ENCODE results near the gene GPC2.

GPC2 gene

GRCh38 chr7:100141555-100141949, 35.6 kb downstream of the GPC2 start:
- no peak for TF ChIP-seq CTCF (IDR thresholded peaks at IDR 0.05)
- no peaks in the 10 kb centered on the region for H3K36me3 ChIP-seq (ENCODE audit: control insufficient read depth, insufficient read depth, low read length)
- no peaks in the 10 kb centered on the region for H3K9me3 ChIP-seq (ENCODE audit: control insufficient read depth, low read length)
- H3K79me2 ChIP-seq: no peaks in the 10 kb centered on the region
- H3K27me3 ChIP-seq (ENCODE audit: control insufficient read depth, insufficient read depth, low read length): no peaks in the 10 kb centered on the region
- no peaks in the 10 kb centered on the region for H3K4me1 ChIP-seq
- H2AFZ ChIP-seq: no peak overlapping the region
- no peak overlapping the region for H3K4me2 ChIP-seq (ENCODE audit: low read length)
- no peak overlapping the region for H3K27ac ChIP-seq
- no peak overlapping the region for H3K9ac ChIP-seq
- no peak overlapping the region for H3K4me3 ChIP-seq (ENCODE audit: low read depth, low read length)

GRCh38 chr7:100137851-100138760, 39.1 kb downstream of the GPC2 start:
- no peak for TF ChIP-seq CTCF (IDR thresholded peaks at IDR 0.05)
- H3K4me2 ChIP-seq (ENCODE audit: low read length): no peak overlapping the region
- H3K27me3 ChIP-seq (ENCODE audit: control insufficient read depth, insufficient read depth, low read length): no peaks in the 10 kb centered on the region
- no peak overlapping the region for H3K9ac ChIP-seq
- H3K36me3 ChIP-seq (ENCODE audit: control insufficient read depth, insufficient read depth, low read length): no peaks in the 10 kb centered on the region
- H3K9me3 ChIP-seq (ENCODE audit: control insufficient read depth, low read length): no peaks in the 10 kb centered on the region
- H3K4me3 ChIP-seq (ENCODE audit: low read depth, low read length): no peak overlapping the region
- H3K27ac ChIP-seq: no peak overlapping the region
- no peaks in the 10 kb centered on the region for H3K4me1 ChIP-seq
- H3K79me2 ChIP-seq: no peaks in the 10 kb centered on the region
- no peak overlapping the region for H2AFZ ChIP-seq

GRCh38 chr7:100132697-100133151, 44.5 kb downstream of the GPC2 start:
- Histone ChIP-seq H3K27me3 (ENCODE audit: control insufficient read depth, insufficient read depth, low read length) (no peaks in the 10 kb centered on the region), H3K4me1 (peaks cover 3% of the 10 kb centered on the region), H3K9ac (no peak overlapping the region), H3K27ac (no peak overlapping the region), H3K4me3 (ENCODE audit: low read depth, low read length) (no peak overlapping the region), H3K36me3 (ENCODE audit: control insufficient read depth, insufficient read depth, low read length) (no peaks in the 10 kb centered on the region), H2AFZ (peak overlapping the region; percentile 10), H3K79me2 (no peaks in the 10 kb centered on the region), H3K4me2 (ENCODE audit: low read length) (no peak overlapping the region), H3K9me3 (ENCODE audit: control insufficient read depth, low read length) (no peaks in the 10 kb centered on the region)
- peak; percentile 92 for TF ChIP-seq CTCF (IDR thresholded peaks at IDR 0.05)

GRCh38 chr7:100132126-100132525, 45.1 kb downstream of the GPC2 start:
- Histone ChIP-seq H3K27me3 (ENCODE audit: control insufficient read depth, insufficient read depth, low read length) (no peaks in the 10 kb centered on the region), H3K79me2 (no peaks in the 10 kb centered on the region), H3K27ac (no peak overlapping the region), H3K9me3 (ENCODE audit: control insufficient read depth, low read length) (no peaks in the 10 kb centered on the region), H3K36me3 (ENCODE audit: control insufficient read depth, insufficient read depth, low read length) (no peaks in the 10 kb centered on the region), H3K4me3 (ENCODE audit: low read depth, low read length) (no peak overlapping the region), H3K9ac (no peak overlapping the region), H3K4me2 (ENCODE audit: low read length) (no peak overlapping the region), H3K4me1 (peaks cover 3% of the 10 kb centered on the region), H2AFZ (no peak overlapping the region)
- no peak for TF ChIP-seq CTCF (IDR thresholded peaks at IDR 0.05)
